Measurements from ENCODE around the gene SCD5.

Gene SCD5

GRCh38 chr4:82797040-82797404 is 1.6 kb downstream of the SCD5 start:
- DNase-seq (ENCODE audit: low read depth in 3 of 3), result no peak

GRCh38 chr4:82792912-82793649 is 5.5 kb downstream of the SCD5 start:
- DNase-seq (ENCODE audit: low read depth in 3 of 3), result no peak

- no peak for DNase-seq (ENCODE audit: low read depth in 3 of 3)
Observed at GRCh38 chr4:82791179-82791578, 7.4 kb downstream of the SCD5 start.

GRCh38 chr4:82790060-82790660 is 8.4 kb downstream of the SCD5 start:
- no peak for DNase-seq (ENCODE audit: low read depth in 3 of 3)

GRCh38 chr4:82789025-82789776 is 9.4 kb downstream of the SCD5 start:
- no peak for DNase-seq (ENCODE audit: low read depth in 3 of 3)

- DNase-seq (ENCODE audit: low read depth in 3 of 3), result no peak
Observed at GRCh38 chr4:82787342-82787741, 11.3 kb downstream of the SCD5 start.

GRCh38 chr4:82786828-82787227 is 11.8 kb downstream of the SCD5 start:
- no peak for DNase-seq (ENCODE audit: low read depth in 3 of 3)

- no peak for DNase-seq (ENCODE audit: low read depth in 3 of 3)
Observed at GRCh38 chr4:82785611-82786400, 12.8 kb downstream of the SCD5 start.

- DNase-seq (ENCODE audit: low read depth in 3 of 3), result no peak
Observed at GRCh38 chr4:82784681-82785610, 13.7 kb downstream of the SCD5 start.

GRCh38 chr4:82782626-82783345 is 15.8 kb downstream of the SCD5 start:
- no peak for DNase-seq (ENCODE audit: low read depth in 3 of 3)

- DNase-seq (ENCODE audit: low read depth in 3 of 3), result no peak
Observed at GRCh38 chr4:82780752-82781231, 17.8 kb downstream of the SCD5 start.

- DNase-seq (ENCODE audit: low read depth in 3 of 3), result no peak
Observed at GRCh38 chr4:82780170-82780751, 18.3 kb downstream of the SCD5 start.

- DNase-seq (ENCODE audit: low read depth in 3 of 3), result no peak
Observed at GRCh38 chr4:82779032-82779431, 19.6 kb downstream of the SCD5 start.

GRCh38 chr4:82777857-82778525 is 20.6 kb downstream of the SCD5 start:
- DNase-seq (ENCODE audit: low read depth in 3 of 3), result no peak

- DNase-seq (ENCODE audit: low read depth in 3 of 3), result no peak
Observed at GRCh38 chr4:82776925-82777542, 21.6 kb downstream of the SCD5 start.

GRCh38 chr4:82775243-82775642 is 23.4 kb downstream of the SCD5 start:
- DNase-seq (ENCODE audit: low read depth in 3 of 3), result no peak

- no peak for DNase-seq (ENCODE audit: low read depth in 3 of 3)
Observed at GRCh38 chr4:82774711-82775171, 23.9 kb downstream of the SCD5 start.

GRCh38 chr4:82773057-82773456 is 25.5 kb downstream of the SCD5 start:
- DNase-seq (ENCODE audit: low read depth in 3 of 3), result no peak

GRCh38 chr4:82770607-82771006 is 28.0 kb downstream of the SCD5 start:
- no peak for DNase-seq (ENCODE audit: low read depth in 3 of 3)
